ENCODE results near the gene NR1H3.
"Not testable (repeated sequence)": the region's sequence is repeated elsewhere in the genome, so short reads cannot be mapped to it uniquely, and the experiment has no call there.

Gene NR1H3

GRCh38 chr11:47257517-47258316, at the start of gene NR1H3:
Gene NR1H3, plus strand, starts transcription at chr11:47257996. Its CDS starts 1,221 bp downstream, at chr11:47259217.
- Histone ChIP-seq H3K9me3 (ENCODE audit: insufficient read depth, low read depth, low read length) (no peaks in the 10 kb centered on the region), H3K27me3 (ENCODE audit: insufficient read depth, low read length) (no peaks in the 10 kb centered on the region), H3K9ac (ENCODE audit: low read depth, low read length) (peak within 1 kb of the TSS; percentile 79; the same call in 1 of the 2 replicates), H3K27ac (ENCODE audit: low read length) (peak within 1 kb of the TSS; percentile 59), H3K36me3 (ENCODE audit: insufficient read depth, low read depth, low read length) (no peaks in the 10 kb centered on the region), H3K4me3 (ENCODE audit: low read length) (peak within 1 kb of the TSS; percentile 60), H3K4me1 (ENCODE audit: insufficient read depth, low read length) (peaks cover 12% of the 10 kb centered on the region; the same call in 1 of the 2 replicates)

DNA sequence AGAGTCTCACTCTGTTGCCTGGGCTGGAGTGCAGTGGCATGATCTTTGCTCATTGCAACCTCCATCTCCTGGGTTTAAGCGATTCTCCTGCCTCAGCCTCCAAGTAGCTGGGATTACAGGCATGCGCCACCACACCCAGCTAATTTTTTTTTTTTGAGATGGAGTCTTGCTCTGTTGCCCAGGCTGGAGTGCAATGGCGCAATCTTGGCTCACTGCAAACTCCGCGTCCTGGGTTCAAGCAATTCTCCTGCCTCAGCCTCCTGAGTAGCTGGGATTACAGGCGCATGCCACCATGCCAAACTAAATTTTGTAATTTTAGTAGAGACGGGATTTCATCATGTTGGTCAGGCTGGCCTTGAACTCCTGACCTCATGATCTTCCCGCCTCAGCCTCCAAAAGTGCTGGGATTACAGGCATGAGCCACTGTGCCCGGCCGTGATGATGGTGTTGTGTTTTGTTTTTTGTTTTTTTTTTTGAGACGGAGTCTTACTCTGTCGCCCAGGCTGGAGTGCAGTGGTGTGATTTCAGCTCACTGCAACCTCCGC, 49.7 kb upstream of the NR1H3 start:
- H3K4me3 ChIP-seq (ENCODE audit: low read length); H3K4me1 ChIP-seq (ENCODE audit: insufficient read depth, low read length); H3K9ac ChIP-seq (ENCODE audit: low read depth, low read length); H3K9me3 ChIP-seq (ENCODE audit: insufficient read depth, low read depth, low read length); H3K36me3 ChIP-seq (ENCODE audit: insufficient read depth, low read depth, low read length); H3K27ac ChIP-seq (ENCODE audit: low read length); H3K27me3 ChIP-seq (ENCODE audit: insufficient read depth, low read length): not testable (repeated sequence)

DNA sequence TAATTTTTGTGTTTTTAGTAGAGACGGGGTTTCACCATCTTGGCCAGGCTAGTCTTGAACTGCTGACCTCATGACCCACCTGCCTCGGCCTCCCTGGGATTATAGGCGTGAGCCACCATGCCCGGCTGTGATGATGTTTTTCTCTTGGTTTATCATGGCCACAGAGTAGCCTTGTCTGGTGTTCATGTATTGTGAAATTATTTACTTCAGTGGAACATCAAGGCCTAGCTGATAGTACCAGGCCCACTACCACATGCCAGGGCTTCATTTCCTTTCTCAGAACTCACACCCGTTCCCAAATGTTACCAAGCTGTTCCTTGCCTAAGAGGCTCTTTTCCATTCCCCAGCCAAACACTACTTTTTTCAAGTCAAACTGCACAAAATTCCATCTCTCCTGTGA, 49.2 kb upstream of the NR1H3 start:
- Histone ChIP-seq H3K9ac (ENCODE audit: low read depth, low read length) (no peak overlapping the region), H3K36me3 (ENCODE audit: insufficient read depth, low read depth, low read length) (no peaks in the 10 kb centered on the region), H3K9me3 (ENCODE audit: insufficient read depth, low read depth, low read length) (no peaks in the 10 kb centered on the region), H3K27ac (ENCODE audit: low read length) (no peak overlapping the region), H3K4me1 (ENCODE audit: insufficient read depth, low read length) (peaks cover 9% of the 10 kb centered on the region), H3K27me3 (ENCODE audit: insufficient read depth, low read length) (no peaks in the 10 kb centered on the region), H3K4me3 (ENCODE audit: low read length) (no peak overlapping the region)

DNA sequence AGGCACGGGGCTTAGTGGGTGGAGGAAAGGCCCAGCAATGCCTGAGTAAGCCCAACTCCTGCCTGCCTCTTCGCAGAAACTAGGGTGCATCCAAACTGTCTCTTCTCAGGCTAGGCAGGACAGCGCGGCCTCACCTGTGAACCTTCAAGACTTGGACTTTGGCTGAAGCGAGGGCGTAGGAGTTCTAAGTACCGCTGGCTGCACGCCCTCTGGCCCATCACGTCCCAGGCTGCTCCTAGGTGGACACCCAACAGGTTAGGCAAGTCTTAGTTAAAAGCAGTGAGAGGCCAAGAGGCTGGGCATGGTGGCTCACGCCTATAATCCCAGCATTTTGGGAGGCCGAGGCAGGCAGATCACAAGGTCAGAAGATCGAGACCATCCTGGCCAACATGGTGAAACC, 44.9 kb upstream of the NR1H3 start:
- H3K27ac ChIP-seq (ENCODE audit: low read length), result no peak overlapping the region
- no peaks in the 10 kb centered on the region for H3K9me3 ChIP-seq (ENCODE audit: insufficient read depth, low read depth, low read length)
- peaks cover 10% of the 10 kb centered on the region for H3K4me1 ChIP-seq (ENCODE audit: insufficient read depth, low read length)
- H3K9ac ChIP-seq (ENCODE audit: low read depth, low read length), result no peak overlapping the region
- H3K27me3 ChIP-seq (ENCODE audit: insufficient read depth, low read length), result no peaks in the 10 kb centered on the region
- H3K36me3 ChIP-seq (ENCODE audit: insufficient read depth, low read depth, low read length), result peaks cover under 1% of the 10 kb centered on the region
- no peak overlapping the region for H3K4me3 ChIP-seq (ENCODE audit: low read length)

DNA sequence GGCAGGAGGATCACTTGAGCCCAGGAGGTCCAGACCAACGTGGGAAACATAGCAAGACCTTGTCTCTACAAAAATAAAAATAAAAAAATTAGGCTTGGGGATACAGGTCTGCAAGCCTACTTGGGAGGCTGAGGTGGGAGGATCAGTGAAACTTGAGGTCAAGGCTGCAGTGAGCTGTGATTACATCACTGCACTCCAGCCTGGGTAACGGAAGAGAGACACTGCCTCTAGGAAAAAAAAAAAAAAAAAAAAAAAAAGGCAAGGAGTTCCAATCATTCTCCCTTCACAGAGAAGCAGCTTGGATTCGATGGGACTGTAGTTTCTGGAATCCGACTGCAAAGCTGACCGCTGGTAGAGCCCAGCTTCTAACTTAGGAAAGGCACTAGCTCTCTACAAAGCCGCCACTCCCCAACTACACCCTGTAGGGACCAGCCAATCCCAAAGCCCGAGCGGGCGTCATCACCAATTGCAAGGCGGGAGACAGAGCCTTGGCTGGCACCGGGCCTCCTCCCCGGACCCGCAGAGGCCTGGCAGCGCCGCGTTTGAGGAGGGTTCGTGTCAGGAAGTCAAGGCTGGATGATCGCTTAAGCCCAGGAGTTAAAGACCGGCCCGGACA, 43.7 kb upstream of the NR1H3 start:
- Histone ChIP-seq H3K4me1 (ENCODE audit: insufficient read depth, low read length) (peaks cover 10% of the 10 kb centered on the region), H3K27me3 (ENCODE audit: insufficient read depth, low read length) (no peaks in the 10 kb centered on the region), H3K9me3 (ENCODE audit: insufficient read depth, low read depth, low read length) (no peaks in the 10 kb centered on the region), H3K4me3 (ENCODE audit: low read length) (peak overlapping the region; percentile 88; the same call in 1 of the 2 replicates), H3K27ac (ENCODE audit: low read length) (no peak overlapping the region), H3K9ac (ENCODE audit: low read depth, low read length) (peak overlapping the region; percentile 69; the same call in 1 of the 2 replicates), H3K36me3 (ENCODE audit: insufficient read depth, low read depth, low read length) (peaks cover 7% of the 10 kb centered on the region)

DNA sequence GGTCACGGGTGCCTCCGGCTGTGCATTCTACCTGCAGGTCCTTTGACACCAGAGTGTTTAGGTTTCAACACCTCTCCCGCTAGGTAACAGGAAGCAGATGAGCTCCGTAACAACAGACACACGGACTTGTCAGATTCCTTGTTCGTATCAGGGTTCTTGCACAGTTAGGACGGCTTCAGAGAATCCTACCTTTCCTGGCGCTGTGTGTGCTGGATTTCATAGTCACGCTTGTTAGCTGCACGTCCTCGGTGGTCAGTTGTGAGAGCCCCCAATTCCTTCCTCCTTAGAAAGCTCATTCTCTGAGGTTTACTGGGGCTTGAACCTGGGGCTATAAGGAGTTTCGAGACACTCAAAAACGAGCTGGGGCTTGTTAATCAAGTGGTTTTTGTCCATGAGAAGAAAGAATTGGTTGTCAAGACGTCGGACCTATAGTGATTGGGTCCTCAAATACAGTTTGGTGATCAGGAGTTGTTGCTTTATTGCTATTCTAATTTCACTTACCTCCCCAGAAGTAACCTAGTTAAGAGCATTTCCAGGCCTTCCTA, 42.4 kb upstream of the NR1H3 start:
- H3K36me3 ChIP-seq (ENCODE audit: insufficient read depth, low read depth, low read length), result peaks cover 16% of the 10 kb centered on the region
- H3K9ac ChIP-seq (ENCODE audit: low read depth, low read length), result peak overlapping the region; percentile 96
- H3K4me1 ChIP-seq (ENCODE audit: insufficient read depth, low read length), result peaks cover 10% of the 10 kb centered on the region
- H3K27ac ChIP-seq (ENCODE audit: low read length), result peak overlapping the region; percentile 89
- H3K9me3 ChIP-seq (ENCODE audit: insufficient read depth, low read depth, low read length), result no peaks in the 10 kb centered on the region
- peak overlapping the region; percentile 88 for H3K4me3 ChIP-seq (ENCODE audit: low read length)
- H3K27me3 ChIP-seq (ENCODE audit: insufficient read depth, low read length), result no peaks in the 10 kb centered on the region

GRCh38 chr11:47216121-47216798, 41.5 kb upstream of the NR1H3 start:
- H3K9ac ChIP-seq (ENCODE audit: low read depth, low read length), result peak overlapping the region; percentile 96; the same call in 1 of the 2 replicates
- peak overlapping the region; percentile 88 for H3K4me3 ChIP-seq (ENCODE audit: low read length)
- no peaks in the 10 kb centered on the region for H3K9me3 ChIP-seq (ENCODE audit: insufficient read depth, low read depth, low read length)
- peaks cover 21% of the 10 kb centered on the region for H3K36me3 ChIP-seq (ENCODE audit: insufficient read depth, low read depth, low read length)
- H3K4me1 ChIP-seq (ENCODE audit: insufficient read depth, low read length), result peaks cover 10% of the 10 kb centered on the region
- H3K27me3 ChIP-seq (ENCODE audit: insufficient read depth, low read length), result no peaks in the 10 kb centered on the region
- no peak overlapping the region for H3K27ac ChIP-seq (ENCODE audit: low read length)

DNA sequence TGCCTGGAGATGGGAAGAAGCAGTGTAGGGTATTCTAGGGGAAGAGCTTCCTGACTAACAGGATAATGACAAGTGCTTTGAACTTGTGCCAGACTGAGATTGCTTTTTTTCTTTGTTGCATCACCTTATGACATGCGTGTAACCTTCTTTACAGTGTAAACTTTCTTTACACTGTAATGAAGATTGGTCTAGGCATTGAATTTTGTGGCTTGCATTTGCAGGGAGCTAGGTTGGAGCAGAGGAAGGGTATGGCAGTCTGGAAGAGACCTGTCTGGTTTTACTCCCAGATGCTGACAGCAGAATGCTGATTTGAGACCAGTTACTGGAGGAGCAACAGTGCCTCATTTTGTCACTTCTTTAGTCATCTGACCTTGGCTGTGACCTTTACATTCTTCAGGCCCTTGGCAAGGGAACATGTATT, 37.4 kb upstream of the NR1H3 start:
- H3K36me3 ChIP-seq (ENCODE audit: insufficient read depth, low read depth, low read length), result peaks cover 38% of the 10 kb centered on the region
- H3K4me3 ChIP-seq (ENCODE audit: low read length), result no peak overlapping the region
- H3K9ac ChIP-seq (ENCODE audit: low read depth, low read length), result no peak overlapping the region
- H3K4me1 ChIP-seq (ENCODE audit: insufficient read depth, low read length), result peaks cover 10% of the 10 kb centered on the region
- no peaks in the 10 kb centered on the region for H3K27me3 ChIP-seq (ENCODE audit: insufficient read depth, low read length)
- H3K27ac ChIP-seq (ENCODE audit: low read length), result no peak overlapping the region
- no peaks in the 10 kb centered on the region for H3K9me3 ChIP-seq (ENCODE audit: insufficient read depth, low read depth, low read length)

GRCh38 chr11:47222696-47223095, 35.1 kb upstream of the NR1H3 start:
- Histone ChIP-seq H3K9ac (ENCODE audit: low read depth, low read length) (no peak overlapping the region), H3K27me3 (ENCODE audit: insufficient read depth, low read length) (no peaks in the 10 kb centered on the region), H3K27ac (ENCODE audit: low read length) (no peak overlapping the region), H3K4me1 (ENCODE audit: insufficient read depth, low read length) (no peaks in the 10 kb centered on the region), H3K36me3 (ENCODE audit: insufficient read depth, low read depth, low read length) (peaks cover 55% of the 10 kb centered on the region), H3K4me3 (ENCODE audit: low read length) (no peak overlapping the region), H3K9me3 (ENCODE audit: insufficient read depth, low read depth, low read length) (no peaks in the 10 kb centered on the region)

DNA sequence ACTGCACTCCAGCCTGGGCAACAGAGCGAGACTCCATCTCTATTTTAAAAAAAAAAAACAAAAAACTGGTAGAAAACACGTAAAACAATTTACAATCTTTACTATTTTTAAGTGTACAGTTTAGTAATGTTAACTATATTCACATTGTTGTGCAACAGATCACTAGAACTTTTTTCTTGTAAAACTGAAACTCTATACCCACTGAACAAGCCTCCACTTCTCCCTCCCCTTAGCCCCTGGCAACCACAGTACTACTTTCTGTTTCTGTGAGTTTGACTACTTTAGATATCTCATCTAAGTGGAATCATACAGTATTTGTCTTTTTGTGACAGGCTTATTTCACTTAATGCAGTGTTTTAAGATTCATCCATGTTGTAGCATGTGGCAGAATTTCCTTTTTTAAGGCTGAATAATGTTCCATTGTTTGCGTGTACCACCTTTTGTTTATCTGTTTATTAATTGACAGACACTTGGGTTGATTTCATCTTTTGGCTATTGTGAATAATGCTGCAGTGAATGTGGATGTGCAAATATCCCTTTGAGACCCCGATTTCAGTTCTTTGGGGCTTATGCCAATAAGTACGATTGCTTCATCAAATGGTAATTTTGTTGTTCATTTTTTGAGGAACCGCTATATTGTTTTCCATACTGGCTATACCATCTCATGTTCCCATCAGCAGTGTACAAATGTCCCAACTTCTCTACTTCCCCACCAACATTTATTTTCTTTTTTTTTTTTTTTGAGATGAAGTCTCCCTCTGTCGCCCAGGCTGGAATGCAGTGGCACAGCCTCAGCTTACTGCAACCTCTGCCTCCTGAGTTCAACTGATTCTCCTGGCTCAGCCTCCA, 32.0 kb upstream of the NR1H3 start:
- H3K36me3 ChIP-seq (ENCODE audit: insufficient read depth, low read depth, low read length), result peaks cover 41% of the 10 kb centered on the region

GRCh38 chr11:47229161-47229560, 28.6 kb upstream of the NR1H3 start:
- H3K9ac ChIP-seq (ENCODE audit: low read depth, low read length), result no peak overlapping the region
- no peaks in the 10 kb centered on the region for H3K4me1 ChIP-seq (ENCODE audit: insufficient read depth, low read length)
- no peak overlapping the region for H3K27ac ChIP-seq (ENCODE audit: low read length)
- no peaks in the 10 kb centered on the region for H3K27me3 ChIP-seq (ENCODE audit: insufficient read depth, low read length)
- H3K36me3 ChIP-seq (ENCODE audit: insufficient read depth, low read depth, low read length), result peaks cover 30% of the 10 kb centered on the region
- no peaks in the 10 kb centered on the region for H3K9me3 ChIP-seq (ENCODE audit: insufficient read depth, low read depth, low read length)
- no peak overlapping the region for H3K4me3 ChIP-seq (ENCODE audit: low read length)

More for the DNA sequence above, 32.0 kb upstream of the NR1H3 start:
- H3K9me3 ChIP-seq (ENCODE audit: insufficient read depth, low read depth, low read length), result no peaks in the 10 kb centered on the region
- no peak overlapping the region for H3K4me3 ChIP-seq (ENCODE audit: low read length)
- H3K9ac ChIP-seq (ENCODE audit: low read depth, low read length), result no peak overlapping the region
- no peaks in the 10 kb centered on the region for H3K4me1 ChIP-seq (ENCODE audit: insufficient read depth, low read length)
- no peak overlapping the region for H3K27ac ChIP-seq (ENCODE audit: low read length)
- no peaks in the 10 kb centered on the region for H3K27me3 ChIP-seq (ENCODE audit: insufficient read depth, low read length)
